GM21447 (cell line): ENCODE measurements around the gene CLIP1.

Experiments used
- ATAC-seq: cut with Tn5 transposase; IDR thresholded peaks from one replicate; pipeline ENCODE4 v1.9.1; 2021; ENCODE audit not compliant: unreplicated experiment

The CLIP1 gene

DNA sequence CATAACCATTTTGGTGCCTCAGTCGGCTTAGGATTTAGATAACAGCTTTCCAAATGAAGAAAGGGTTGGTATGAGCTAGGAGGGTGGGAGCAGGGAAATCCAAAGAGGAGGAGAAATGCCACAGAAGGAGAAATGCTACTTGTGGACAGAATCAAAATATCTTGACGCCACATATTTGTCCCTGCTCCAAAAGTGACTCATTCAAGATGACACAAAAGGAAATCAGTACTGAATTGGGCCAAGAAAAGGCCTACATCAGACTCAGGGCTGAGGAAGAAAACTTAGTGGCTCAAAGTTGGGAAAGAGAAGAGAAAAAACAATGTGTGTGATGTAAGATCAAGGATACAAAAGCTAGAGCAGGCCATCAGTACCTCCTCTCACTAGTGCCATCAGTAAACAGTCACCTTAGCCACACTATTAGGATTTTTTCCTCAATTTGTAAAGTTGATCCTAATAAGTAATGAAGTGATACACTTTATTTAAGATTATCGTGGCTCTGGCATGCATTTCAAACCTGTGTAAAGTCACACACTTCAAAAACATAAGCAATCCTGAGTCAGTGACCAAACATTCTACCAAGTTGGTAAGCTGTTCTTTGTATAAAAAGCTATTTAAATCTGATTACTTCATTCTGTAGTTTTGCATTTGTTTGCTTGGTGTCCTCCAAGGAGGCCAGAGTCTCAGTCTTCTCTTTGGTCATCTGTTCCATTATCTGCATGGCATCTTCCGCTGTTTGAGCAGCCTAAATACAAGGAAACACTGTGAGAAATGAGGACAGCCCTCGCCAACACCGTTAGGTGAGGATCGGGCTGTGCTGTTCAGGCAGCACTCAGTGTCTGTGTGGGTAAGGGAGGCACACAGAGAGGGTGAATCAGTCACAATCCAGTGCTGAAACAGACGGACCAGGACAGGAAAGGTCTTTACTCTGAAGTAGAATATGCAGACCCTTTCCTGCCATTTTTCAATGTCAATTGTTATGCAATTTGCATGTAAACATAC is 103.6 kb downstream of the CLIP1 start:
- no peak for ATAC-seq

DNA sequence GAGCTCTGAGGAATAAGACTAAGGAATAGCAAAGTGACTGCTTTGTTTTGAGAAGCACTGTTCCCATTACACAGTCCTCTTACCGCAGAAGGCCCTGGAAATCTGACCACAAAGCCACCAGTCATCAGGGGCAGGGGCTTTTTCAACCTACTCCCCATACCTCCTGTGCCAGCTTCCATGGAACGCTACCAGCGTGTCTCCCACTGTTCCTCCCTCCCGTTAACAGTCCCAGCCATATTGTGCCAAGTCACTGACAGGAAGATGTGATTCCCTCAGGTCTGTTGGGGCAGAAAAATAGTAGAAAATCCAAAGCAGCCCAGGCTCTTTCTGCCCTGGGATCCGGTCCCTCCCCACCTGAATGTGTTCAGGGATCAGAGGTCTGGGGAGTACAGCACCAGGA is 109.5 kb downstream of the CLIP1 start:
- ATAC-seq: no peak

DNA sequence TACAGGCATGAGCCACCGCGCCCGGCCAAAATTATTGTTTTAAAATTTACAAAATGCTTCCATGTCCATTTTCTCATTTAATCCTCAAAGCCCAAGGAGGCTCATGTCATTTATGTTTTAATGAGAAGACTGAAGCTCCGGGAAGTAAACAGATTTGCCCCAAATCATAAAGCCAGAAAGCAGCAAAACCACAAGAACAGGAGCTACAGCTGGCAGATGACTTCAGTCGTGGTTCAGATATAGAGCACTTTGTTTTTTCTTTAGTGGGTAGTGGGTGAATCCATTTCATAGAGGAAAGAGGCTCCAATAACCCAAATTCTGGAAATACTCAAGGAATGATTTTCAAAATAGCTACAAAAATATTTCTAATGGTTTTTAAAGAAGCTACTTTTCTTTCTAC is 110.8 kb downstream of the CLIP1 start:
- no peak for ATAC-seq

DNA sequence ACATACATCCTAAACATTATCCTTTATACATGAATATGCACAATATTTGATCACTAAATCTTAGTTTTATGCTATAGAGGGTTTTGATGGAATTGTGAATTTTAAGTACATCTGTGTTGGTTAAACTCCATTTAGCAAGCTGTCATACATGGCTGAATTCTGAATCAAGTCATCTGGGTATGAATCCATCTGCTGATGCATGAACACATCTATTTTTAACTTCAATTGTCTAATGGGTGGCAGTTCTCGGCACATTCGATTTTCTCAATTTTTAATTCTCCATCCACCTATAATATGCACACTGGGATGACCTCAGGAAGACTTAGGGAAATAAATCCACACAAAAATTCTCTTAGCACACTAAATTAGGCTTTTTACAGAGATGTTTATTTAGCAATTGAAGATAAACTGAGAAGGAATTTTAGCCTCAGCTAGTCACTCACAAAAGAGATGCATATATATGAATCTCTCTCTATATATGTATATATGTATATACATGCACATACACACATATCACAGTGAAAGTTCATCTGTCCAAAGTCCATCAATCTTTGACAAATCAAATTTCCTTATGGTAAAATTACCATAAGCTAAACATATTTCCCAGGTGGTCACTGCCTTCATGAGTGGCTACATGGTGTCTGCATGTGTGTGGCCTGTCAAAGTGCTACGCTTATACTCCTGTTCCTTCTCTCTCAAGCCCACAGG is 111.7 kb downstream of the CLIP1 start:
- ATAC-seq: no peak

DNA sequence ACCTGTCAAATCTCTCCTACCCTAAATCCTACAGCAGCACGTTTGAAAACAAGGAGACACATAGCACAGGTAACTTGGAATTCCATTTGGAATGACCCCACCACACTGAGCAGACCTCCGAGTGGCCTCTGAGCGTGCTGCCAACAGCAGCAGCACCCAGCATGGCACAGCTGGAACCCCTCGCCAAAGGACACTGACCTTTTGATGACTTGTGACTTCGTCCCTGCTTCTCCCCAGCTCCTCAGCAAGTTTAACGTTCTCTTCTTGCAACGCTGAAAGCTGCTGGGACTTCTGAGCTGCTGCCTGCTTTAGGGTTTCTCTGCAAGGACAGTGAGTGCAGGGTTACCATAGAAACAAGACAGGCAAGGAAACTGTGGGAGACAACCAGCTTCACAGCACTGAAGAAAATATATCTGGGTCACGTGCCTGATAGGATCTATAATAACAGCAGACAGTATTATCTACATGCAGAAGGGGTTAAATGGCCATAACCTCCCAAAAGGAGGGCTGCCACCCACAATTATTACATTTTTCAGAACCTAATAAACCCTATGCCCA is 112.8 kb downstream of the CLIP1 start:
- no peak for ATAC-seq

DNA sequence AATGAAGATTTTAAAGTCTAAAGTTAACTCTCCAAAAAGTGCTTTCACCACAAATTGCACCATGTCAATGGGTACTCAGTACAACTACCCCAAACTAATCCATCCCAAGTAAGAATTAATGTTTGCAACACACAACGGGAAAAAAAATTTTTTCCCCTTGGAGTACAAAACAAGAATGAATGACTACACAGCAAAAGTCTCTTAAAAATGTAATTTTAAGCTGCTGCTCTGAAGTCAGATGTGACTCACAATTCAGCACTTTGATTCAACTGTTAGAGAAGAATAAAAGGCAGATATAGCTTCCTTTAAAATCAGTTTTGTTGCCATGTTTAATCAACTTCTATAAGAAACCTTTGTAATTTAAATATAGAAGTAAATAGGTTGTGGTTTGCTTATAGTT is 113.7 kb downstream of the CLIP1 start:
- ATAC-seq: no peak

DNA sequence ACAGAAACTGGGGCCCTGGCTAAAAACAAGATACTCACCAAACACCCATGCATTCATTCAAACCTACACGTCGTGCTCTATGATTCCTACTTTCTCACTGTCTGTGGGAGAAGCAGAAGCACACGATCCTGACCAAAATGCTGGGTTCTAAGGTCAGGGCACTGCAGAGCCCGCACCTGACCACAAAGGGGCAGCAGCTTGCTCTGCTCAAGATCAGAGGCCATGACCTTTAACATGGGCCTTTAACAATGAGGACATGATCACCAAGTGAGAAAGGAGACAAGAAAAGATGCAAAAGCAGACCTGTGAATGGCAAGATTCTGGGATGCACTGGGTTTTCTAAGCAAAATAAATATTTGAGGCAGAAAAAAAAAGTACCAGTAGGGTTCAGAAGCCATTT is 116.1 kb downstream of the CLIP1 start:
- ATAC-seq: no peak

DNA sequence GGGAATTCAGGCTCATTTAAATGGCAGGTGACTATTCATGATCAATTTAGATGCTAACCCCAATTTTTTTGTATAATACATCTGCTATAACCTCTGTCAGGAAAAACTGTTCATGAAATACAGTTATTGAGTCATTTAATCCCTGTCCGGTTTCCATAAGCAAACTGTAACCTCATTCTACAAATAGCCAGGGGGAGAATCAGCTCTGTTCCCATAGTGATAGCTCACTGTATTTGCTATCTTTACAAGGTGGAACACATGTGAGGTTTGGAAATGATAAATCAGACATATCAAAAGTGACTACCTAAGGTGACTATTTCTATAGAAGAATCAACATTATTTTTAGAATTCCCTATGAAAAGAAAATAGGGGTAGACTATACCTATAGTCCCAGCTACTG is 117.5 kb downstream of the CLIP1 start:
- ATAC-seq: no peak

DNA sequence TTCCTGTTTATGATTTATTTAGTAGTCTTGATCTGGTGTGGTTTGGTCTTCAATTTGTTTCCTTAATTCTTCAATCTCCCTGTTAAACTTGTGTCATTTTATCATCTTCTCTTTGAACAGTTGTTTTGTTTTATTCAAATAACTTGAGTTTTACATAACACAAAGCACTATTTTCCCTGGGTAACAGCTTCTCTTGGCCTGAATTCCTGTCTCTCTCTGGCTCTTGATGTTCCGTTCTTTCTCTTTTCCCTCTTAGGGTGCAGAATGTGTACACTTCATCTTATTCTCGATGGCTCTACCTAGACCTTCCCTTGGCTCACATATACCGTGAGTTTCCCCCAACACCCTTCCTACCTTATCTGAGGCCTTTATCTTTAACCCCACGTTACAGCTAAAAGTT is 119.4 kb downstream of the CLIP1 start:
- no peak for ATAC-seq

DNA sequence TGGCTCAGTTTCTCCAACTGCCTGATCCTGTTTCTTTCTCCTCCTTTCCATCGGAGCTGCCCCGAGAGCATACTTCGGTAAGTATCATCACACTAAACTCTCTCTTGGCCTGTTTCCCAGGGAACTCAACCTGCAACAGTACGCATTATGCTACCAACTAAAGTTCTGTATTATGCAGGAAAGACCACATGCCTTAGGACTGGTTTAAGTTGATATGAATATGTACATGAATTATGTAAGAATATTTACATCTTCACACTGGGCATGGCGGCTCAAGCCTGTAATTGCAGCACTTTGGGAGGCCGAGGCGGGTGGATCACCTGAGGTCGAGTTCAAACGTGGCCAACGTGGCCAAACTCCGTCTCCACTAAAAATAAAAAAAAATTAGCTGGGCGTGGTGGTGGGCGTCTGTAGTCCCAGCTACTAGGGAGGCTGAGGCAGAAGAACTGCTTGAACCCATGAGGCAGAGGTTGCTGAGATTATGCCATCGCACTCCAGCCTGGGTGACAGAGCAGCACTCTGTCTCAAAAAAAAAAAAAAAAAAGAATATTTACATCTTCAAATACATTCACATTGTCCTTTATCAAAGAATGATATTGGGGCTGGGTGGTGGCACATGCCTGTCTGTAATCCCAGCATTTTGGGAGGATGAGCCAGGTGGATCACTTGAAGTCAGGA is 124.3 kb downstream of the CLIP1 start:
- no peak for ATAC-seq

DNA sequence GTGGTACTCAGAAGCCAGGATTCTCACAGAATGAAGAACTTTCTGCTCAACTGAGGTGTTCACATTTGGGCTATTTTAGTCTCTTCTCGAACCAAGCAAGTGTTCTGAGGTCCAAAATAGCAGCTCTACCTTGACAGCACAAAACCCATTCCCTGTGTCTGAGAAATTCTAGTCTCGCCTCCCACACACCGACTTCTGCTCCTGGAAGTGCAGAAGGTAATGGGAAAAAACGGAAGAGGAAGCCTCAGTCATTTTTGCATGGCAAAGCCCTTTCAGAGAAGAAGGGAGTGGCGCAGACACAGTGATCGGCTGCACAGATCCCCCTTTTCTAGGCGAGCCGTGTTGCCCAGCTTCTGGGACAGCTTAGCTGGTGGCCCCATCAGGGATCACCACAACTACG is 125.0 kb downstream of the CLIP1 start:
- ATAC-seq: no peak

DNA sequence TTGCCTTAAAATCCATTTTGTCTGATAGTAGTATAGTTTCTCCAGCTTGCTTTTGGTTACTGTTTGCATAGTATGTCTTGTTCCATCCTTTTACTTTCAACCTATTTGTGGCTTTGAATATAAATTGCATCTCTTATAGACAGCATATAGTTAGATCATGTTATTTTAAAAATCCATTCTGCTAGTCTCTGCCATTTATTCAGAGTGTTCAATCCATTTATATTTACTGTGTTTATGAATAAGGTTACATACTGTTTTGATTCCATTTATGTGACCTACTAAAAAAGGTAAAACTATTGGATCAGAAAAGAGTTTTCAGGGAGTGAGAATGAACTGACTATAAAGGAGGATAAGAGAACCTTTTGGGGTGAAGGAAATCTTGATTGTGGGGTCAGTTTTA is 126.6 kb downstream of the CLIP1 start:
- ATAC-seq: no peak

DNA sequence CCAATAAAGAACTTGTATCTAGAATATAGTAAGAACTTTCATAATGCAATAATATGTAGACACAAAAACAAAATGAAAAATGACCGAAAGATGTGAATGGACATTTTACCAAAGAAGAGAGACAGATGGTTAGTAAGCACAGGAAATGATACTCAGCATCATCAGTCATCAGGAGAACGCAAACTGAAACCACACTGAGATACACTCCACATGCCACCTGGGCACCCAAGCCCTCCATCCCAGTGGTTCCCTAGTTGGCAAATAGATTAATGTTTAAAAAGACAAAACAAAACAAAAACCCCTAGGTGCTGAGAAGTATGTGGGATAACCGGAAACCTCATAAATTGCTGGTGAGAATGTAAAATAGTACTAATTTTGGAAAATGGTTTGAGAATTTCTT is 129.4 kb downstream of the CLIP1 start:
- ATAC-seq: peak; percentile 66

DNA sequence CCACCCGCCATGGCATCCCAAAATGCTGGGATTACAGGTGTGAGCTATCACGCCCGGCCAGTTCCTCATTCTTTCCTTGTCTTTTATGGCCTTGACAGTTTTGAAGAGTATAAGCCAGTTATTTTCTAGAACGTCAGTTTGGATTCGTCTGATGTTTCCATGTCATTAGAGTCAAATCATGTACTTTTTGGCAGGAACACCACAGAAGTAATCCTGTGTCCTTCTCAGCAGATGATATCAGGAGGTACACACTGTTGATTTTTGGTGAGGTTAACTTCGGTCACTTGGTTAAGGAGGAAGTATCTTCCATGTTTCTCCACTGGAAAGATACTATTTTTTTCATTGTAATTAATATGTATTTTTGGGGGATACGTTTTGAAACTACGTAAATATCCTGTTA is 131.0 kb downstream of the CLIP1 start:
- no peak for ATAC-seq

DNA sequence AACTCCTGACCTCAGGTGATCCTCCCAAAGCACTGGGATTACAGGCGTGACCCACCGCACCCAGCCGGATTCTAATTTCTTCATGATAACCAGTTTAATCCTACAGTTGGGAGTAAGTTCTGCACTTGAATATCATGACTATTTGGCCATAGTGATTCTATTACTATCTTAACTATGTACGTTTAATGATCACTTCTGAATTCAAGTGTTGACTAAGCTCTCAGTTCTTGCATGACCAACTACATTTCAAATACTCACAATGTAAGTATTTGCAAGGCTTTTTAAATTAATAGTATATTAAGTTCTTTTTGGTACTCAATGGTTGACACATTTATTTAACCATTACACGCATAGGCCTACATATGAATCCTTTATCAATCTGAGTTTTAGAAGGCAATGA is 138.8 kb downstream of the CLIP1 start:
- ATAC-seq: no peak

DNA sequence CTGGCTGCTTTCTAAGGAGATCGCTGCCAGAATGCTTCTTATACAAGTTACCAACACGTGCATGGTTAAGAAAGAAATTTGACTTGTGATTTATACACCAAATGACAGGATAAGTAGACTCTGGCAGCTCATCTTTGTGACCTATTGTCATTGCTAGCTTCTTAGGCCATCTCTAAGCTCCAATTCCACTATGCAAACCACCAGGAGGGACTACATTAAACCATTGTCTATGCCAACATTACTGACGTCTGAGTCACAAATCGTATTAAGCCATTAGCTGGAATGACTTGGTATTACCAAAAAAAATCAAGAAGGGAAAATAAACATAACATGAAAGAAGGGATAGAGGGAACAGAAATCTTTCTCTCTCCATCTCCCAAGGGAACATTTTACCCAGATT is 140.4 kb downstream of the CLIP1 start:
- no peak for ATAC-seq

DNA sequence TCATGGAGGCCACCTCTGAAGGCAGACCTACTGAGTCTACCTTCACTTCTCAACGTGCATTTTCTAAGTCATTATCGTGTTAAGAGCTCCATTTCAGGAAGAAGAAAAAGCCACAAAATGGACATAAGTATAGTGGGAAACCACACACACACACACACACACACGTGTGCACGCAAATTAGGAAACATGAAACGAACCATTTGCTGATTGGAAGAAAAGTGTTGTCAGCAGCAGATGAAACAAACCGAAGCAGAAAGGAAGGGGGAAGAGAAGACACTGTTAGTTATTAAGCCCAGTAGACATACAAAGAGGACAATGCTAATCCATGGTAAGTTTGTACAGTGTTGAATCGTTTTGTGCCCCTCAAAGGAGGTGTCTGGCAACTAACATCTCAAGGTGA is 146.2 kb downstream of the CLIP1 start:
- ATAC-seq: no peak

DNA sequence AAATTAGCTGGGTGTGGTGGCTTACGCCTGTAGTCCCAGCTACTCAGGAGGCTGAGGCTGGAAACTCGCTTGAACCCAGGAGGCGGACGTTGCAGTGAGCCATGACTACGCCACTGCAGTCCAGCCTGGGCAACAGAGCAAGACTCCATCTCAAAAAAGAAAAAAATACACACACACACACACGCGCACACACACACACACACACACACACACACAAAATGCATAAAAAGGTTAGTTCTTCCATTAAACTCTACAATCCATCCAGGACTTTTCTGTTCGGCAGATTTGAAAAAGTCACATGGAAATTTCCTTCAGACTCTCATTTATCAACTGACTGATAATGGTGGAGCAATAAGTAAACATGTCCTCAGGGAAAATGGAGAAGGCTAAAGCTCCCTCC is 147.0 kb downstream of the CLIP1 start:
- ATAC-seq: no peak

DNA sequence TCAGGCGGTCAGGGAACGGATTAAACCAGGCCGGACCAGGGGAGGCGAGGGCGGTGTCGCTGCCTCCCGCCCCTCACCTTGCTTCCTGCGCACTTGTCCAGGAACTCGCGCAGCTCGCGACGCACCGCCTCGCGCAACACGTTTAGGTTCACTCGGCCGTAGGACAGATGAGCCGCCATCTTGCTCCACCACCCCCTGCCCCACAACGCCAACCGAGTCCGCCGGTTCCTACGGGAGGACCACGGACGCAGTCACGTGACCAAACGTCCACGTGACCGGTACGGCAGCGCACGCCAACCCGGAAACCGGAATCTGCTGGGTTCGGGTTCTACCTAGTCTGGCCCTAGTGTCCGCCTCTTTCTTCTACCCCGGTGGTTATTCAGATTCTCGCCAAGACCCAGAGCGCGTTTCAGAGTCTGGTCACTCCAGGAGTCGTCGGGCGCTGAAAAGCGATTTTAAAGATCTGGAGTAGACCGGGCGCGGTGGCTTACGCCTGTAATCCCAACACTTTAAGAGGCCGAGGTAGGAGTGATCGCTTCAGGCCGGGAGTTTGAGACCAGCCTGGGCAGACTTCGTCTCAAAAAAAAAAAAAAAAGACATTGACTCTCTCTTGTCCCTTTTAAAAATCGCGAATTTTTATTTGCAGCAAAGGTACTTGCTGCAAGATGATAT is 156.1 kb downstream of the CLIP1 start, which contains the start of gene VPS33A:
VPS33A (minus strand) TSS at position 265 of the 672 bp plus-strand sequence; CDS start at position 179, 86 bp downstream.
- ATAC-seq: peak; percentile 89

DNA sequence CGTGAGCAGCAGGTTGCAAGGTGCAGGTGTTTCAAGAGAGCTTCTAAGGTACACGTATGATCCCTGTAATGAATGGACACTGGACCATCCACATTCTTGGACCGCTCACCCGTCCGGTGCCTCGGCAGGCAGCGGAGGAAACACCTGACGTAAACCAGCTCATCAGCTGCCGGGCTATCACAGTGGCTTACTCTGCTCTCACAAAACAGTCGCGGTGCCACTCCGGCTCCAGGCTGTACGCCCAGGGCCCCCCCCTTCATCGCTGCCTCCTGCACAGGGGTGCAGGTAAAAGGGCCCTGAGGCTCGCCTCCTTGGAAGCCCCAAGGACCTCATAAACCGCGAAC is 156.6 kb downstream of the CLIP1 start:
- peak; percentile 33 for ATAC-seq

DNA sequence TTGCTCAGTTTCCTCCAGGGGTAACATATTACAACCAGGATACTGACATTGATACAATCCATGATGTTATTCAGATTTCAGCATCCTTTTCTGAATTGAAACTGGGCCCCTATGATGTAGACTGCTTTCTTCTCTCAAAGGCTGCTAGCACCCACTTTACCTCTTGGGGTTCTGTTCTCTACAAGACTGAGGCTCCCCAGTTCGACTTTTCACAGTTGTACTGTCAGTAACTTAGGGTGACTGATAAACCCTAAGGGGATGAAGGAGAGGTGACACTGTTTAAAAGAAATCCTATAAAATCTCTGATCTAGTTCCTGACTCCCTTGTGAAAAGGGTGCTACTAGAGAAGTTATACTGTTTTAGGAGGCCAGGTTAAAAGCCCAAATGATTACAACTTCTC is 157.0 kb downstream of the CLIP1 start:
- no peak for ATAC-seq
